SU-DHL-6 (cell line): Measurements from ENCODE around the gene HSPBP1.

Source experiments
- EZH2phosphoT487 ChIP-seq: fragments of 200-600 bp; sonication (generic), shearing (Covaris generic); conservative IDR thresholded peaks from 2 replicates; pipeline ENCODE4 v1.6.1; 2018; ENCODE audit warnings: mild to moderate bottlenecking, antibody characterized with exemption, low read length, moderate library complexity, mixed read lengths
- TF ChIP-seq, protein P1 (sequence below): fragments of 200-600 bp; sonication (generic); IDR thresholded peaks from one replicate; pipeline ENCODE4 v1.5.1; 2017; ENCODE audit warnings: antibody characterized with exemption, mild to moderate bottlenecking, low read length, moderate library complexity; ENCODE audit not compliant: insufficient read depth, poor library complexity, severe bottlenecking

DNA sequence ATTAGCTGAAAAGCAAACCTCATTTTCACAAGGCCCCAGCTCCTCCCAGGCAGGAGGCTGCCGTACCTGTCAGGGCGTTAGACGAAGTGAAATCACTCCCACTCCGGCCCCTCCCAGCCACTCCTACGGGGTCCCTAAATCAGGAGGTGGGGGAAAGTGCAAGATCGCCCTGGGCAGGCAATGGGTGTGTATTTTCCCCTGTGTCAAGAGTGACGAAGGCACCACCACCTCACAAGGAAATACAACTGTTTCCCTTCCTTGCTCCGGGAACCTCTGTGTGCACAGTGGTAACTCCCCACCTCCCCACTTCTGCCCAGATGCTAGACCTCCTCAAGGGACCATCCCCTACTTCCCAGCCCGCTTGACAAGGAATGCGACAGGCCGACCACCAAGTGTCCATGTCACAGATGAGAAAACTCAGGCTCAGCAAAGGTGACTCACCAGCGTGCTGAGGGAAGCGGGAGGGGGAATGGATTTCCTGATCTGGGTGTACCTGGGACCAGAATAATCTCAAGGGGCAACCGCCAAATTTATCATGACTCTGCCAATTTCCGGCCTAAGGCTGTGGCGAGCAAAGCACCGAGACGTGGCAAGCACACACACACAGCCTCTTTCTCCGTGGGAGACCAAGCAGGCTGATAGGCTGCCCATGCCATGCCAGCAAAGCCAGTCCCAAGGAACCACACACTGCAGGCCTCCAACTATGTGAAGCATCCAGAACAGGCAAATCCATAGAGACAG is 28.4 kb downstream of the HSPBP1 start:
- TF ChIP-seq, protein P1, sequence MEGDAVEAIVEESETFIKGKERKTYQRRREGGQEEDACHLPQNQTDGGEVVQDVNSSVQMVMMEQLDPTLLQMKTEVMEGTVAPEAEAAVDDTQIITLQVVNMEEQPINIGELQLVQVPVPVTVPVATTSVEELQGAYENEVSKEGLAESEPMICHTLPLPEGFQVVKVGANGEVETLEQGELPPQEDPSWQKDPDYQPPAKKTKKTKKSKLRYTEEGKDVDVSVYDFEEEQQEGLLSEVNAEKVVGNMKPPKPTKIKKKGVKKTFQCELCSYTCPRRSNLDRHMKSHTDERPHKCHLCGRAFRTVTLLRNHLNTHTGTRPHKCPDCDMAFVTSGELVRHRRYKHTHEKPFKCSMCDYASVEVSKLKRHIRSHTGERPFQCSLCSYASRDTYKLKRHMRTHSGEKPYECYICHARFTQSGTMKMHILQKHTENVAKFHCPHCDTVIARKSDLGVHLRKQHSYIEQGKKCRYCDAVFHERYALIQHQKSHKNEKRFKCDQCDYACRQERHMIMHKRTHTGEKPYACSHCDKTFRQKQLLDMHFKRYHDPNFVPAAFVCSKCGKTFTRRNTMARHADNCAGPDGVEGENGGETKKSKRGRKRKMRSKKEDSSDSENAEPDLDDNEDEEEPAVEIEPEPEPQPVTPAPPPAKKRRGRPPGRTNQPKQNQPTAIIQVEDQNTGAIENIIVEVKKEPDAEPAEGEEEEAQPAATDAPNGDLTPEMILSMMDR: no peak
- no peak for TF ChIP-seq EZH2phosphoT487
